ENCODE results near the gene POLA1. TPM values are rescaled to one million over a fixed set of nuclear protein-coding genes. Genes with fewer than 3 reads are reported as not detected.

POLA1 gene
- total RNA-seq, 2 donors from 2014 or later: 7.9 to 19.6 TPM

- TF ChIP-seq CTCF (IDR thresholded peaks at IDR 0.05): no peak
- H3K36me3 ChIP-seq: no peaks in the 10 kb centered on the region
- no peaks in the 10 kb centered on the region for H3K9me3 ChIP-seq
- peaks cover 25% of the 10 kb centered on the region for H3K27me3 ChIP-seq
- intact Hi-C loops (cut with DNase I): no loop called here
- no peaks in the 10 kb centered on the region for H3K4me1 ChIP-seq
- no peak overlapping the region for H3K27ac ChIP-seq
- H3K4me3 ChIP-seq: no peak overlapping the region
- DNase-seq: no peak
- H3K9ac ChIP-seq (ENCODE audit: low read depth in 2 of 2, low read length in 2 of 2): no peak overlapping the region
These were observed 332.9 kb downstream of the POLA1 start for GRCh38 chrX:25026576-25026975.

- Histone ChIP-seq H3K36me3 (no peaks in the 10 kb centered on the region), H3K4me1 (no peaks in the 10 kb centered on the region), H3K9ac (ENCODE audit: low read depth in 2 of 2, low read length in 2 of 2) (no peak overlapping the region), H3K9me3 (no peaks in the 10 kb centered on the region), H3K27me3 (peaks cover 5% of the 10 kb centered on the region), H3K27ac (no peak overlapping the region), H3K4me3 (no peak overlapping the region)
- no peak for TF ChIP-seq CTCF (IDR thresholded peaks at IDR 0.05)
- no peak for DNase-seq
- intact Hi-C loops (cut with DNase I): no loop called here
These were observed 335.0 kb downstream of the POLA1 start for GRCh38 chrX:25028726-25029125.

- TF ChIP-seq CTCF (IDR thresholded peaks at IDR 0.05): no peak
- no peak overlapping the region for H3K9ac ChIP-seq (ENCODE audit: low read depth in 2 of 2, low read length in 2 of 2)
These were observed 335.6 kb downstream of the POLA1 start for GRCh38 chrX:25029288-25029825.

GRCh38 chrX:25034889-25035288 lies 341.2 kb downstream of the POLA1 start:
- DNase-seq: no peak
- Histone ChIP-seq H3K27me3 (no peaks in the 10 kb centered on the region), H3K4me3 (no peak overlapping the region), H3K9ac (ENCODE audit: low read depth in 2 of 2, low read length in 2 of 2) (no peak overlapping the region), H3K9me3 (no peaks in the 10 kb centered on the region), H3K36me3 (no peaks in the 10 kb centered on the region), H3K27ac (no peak overlapping the region), H3K4me1 (no peaks in the 10 kb centered on the region)
- intact Hi-C loops (cut with DNase I): no loop called here
- TF ChIP-seq CTCF (IDR thresholded peaks at IDR 0.05): no peak

More at GRCh38 chrX:25029288-25029825, 335.6 kb downstream of the POLA1 start:
- H3K27ac ChIP-seq: no peak overlapping the region
- no peaks in the 10 kb centered on the region for H3K4me1 ChIP-seq
- H3K9me3 ChIP-seq: no peaks in the 10 kb centered on the region
- DNase-seq: no peak
- intact Hi-C loops (cut with DNase I): no loop called here
- no peaks in the 10 kb centered on the region for H3K27me3 ChIP-seq
- H3K4me3 ChIP-seq: no peak overlapping the region
- H3K36me3 ChIP-seq: no peaks in the 10 kb centered on the region

GRCh38 chrX:25039036-25039435 lies 345.3 kb downstream of the POLA1 start:
- Histone ChIP-seq H3K36me3 (no peaks in the 10 kb centered on the region), H3K27me3 (no peaks in the 10 kb centered on the region), H3K9me3 (no peaks in the 10 kb centered on the region), H3K4me3 (no peak overlapping the region), H3K27ac (no peak overlapping the region), H3K4me1 (no peaks in the 10 kb centered on the region), H3K9ac (ENCODE audit: low read depth in 2 of 2, low read length in 2 of 2) (no peak overlapping the region)
- DNase-seq: no peak
- no peak for TF ChIP-seq CTCF (IDR thresholded peaks at IDR 0.05)
- intact Hi-C loops (cut with DNase I): no loop called here

Data from colonic mucosa (tissue), 4 donors.